Stimulated activated naive B cell treated with anti-CD40 and anti-IgM and Interleukin-4, amounts not matched to agents 10 μg/mL and 1 μg/mL and 100 μg/mL, for 72 hours (primary cell): ENCODE measurements around the gene ERC2.
A peak's percentile ranks its signal among the peaks of the same experiment; 100 is the strongest.

Experiments used
- ATAC-seq, 2 donors: fragments of 150-1000 bp; cut with Tn5 transposase; replicated peaks; 2 replicates each; pipeline ENCODE4 v1.10.0; 2021; ENCODE audit warnings: moderate library complexity in 1 of 2
- DNase-seq: peaks from one replicate; pipeline ENCODE4 v3.0.0; 2021
- H3K27ac Mint-ChIP-seq: one replicate; pipeline ENCODE4 v1.8.0; 2022; ENCODE audit warnings: mild to moderate bottlenecking, mixed read lengths
- H3K27me3 Mint-ChIP-seq, 2 donors: one replicate each; pipeline ENCODE4 v1.8.0; 2022; ENCODE audit warnings: mixed read lengths in 2 of 2
- H3K36me3 Mint-ChIP-seq, 2 donors: one replicate each; pipeline ENCODE4 v1.8.0; 2022; ENCODE audit warnings: mixed read lengths in 2 of 2, mild to moderate bottlenecking in 1 of 2
- H3K4me1 Mint-ChIP-seq, 2 donors: one replicate each; pipeline ENCODE4 v1.8.0; 2022; ENCODE audit warnings: mixed read lengths in 2 of 2, mild to moderate bottlenecking in 1 of 2
- H3K4me3 Mint-ChIP-seq, 2 donors: one replicate each; pipeline ENCODE4 v1.8.0; 2022; ENCODE audit warnings: mild to moderate bottlenecking in 2 of 2, mixed read lengths in 2 of 2, moderate library complexity in 1 of 2
- H3K9me3 Mint-ChIP-seq, 2 donors: one replicate each; pipeline ENCODE4 v1.8.0; 2022; ENCODE audit warnings: mixed read lengths in 2 of 2, mild to moderate bottlenecking in 1 of 2

The ERC2 gene

GRCh38 chr3:55494976-55495375 is 973.3 kb downstream of the ERC2 start:
- H3K36me3 Mint-ChIP-seq, result no peaks in the 10 kb centered on the region

GRCh38 chr3:55492976-55493375 is 975.3 kb downstream of the ERC2 start:
- ATAC-seq (no peak), DNase-seq (no peak)
- peaks cover 3 to 7% of the 10 kb centered on the region in 2 donors for H3K36me3 Mint-ChIP-seq
- H3K4me3 Mint-ChIP-seq, result no peak overlapping the region
- peaks cover 0 to 4% of the 10 kb centered on the region in 2 donors for H3K9me3 Mint-ChIP-seq
- peaks cover 32 to 56% of the 10 kb centered on the region in 2 donors for H3K27me3 Mint-ChIP-seq
- peaks cover 9 to 13% of the 10 kb centered on the region in 2 donors for H3K4me1 Mint-ChIP-seq
- no peak overlapping the region for H3K27ac Mint-ChIP-seq

More at GRCh38 chr3:55494976-55495375, 973.3 kb downstream of the ERC2 start:
- Mint-ChIP-seq H3K27ac (no peak overlapping the region), H3K9me3 (no peaks in the 10 kb centered on the region), H3K4me1 (no peaks in the 10 kb centered on the region), H3K27me3 (peaks cover 14 to 37% of the 10 kb centered on the region in 2 donors), H3K4me3 (no peak overlapping the region)
- ATAC-seq, result no peak
- DNase-seq, result no peak

GRCh38 chr3:55491296-55491816 is 976.9 kb downstream of the ERC2 start:
- Mint-ChIP-seq H3K36me3 (peaks cover 3 to 7% of the 10 kb centered on the region in 2 donors), H3K27ac (no peak overlapping the region), H3K9me3 (peaks cover 0 to 4% of the 10 kb centered on the region in 2 donors), H3K4me3 (no peak overlapping the region), H3K27me3 (peaks cover 45 to 67% of the 10 kb centered on the region in 2 donors), H3K4me1 (peaks cover 20 to 29% of the 10 kb centered on the region in 2 donors)
- ATAC-seq (no peak), DNase-seq (no peak)

- H3K4me3 Mint-ChIP-seq, result no peak overlapping the region
- H3K4me1 Mint-ChIP-seq, result peaks cover 24 to 34% of the 10 kb centered on the region in 2 donors
- peaks cover 0 to 4% of the 10 kb centered on the region in 2 donors for H3K9me3 Mint-ChIP-seq
- no peak for ATAC-seq
- H3K36me3 Mint-ChIP-seq, result peaks cover 3 to 7% of the 10 kb centered on the region in 2 donors
- no peak overlapping the region for H3K27ac Mint-ChIP-seq
- peaks cover 49 to 73% of the 10 kb centered on the region in 2 donors for H3K27me3 Mint-ChIP-seq
- no peak for DNase-seq
Observed at GRCh38 chr3:55490276-55490913, 977.9 kb downstream of the ERC2 start.

- peak overlapping the region in 1 of 2 donors; percentile 34 for H3K4me3 Mint-ChIP-seq
- H3K27ac Mint-ChIP-seq, result peak overlapping the region; percentile 68
- peaks cover 0 to 4% of the 10 kb centered on the region in 2 donors for H3K9me3 Mint-ChIP-seq
- H3K4me1 Mint-ChIP-seq, result peaks cover 25 to 39% of the 10 kb centered on the region in 2 donors
- peaks cover 53 to 79% of the 10 kb centered on the region in 2 donors for H3K27me3 Mint-ChIP-seq
- H3K36me3 Mint-ChIP-seq, result peaks cover 3 to 7% of the 10 kb centered on the region in 2 donors
- ATAC-seq (no peak), DNase-seq (no peak)
Observed at GRCh38 chr3:55489798-55490132, 978.5 kb downstream of the ERC2 start.

GRCh38 chr3:55488398-55489055 is 979.7 kb downstream of the ERC2 start:
- Mint-ChIP-seq H3K27ac (peak overlapping the region; percentile 27), H3K4me1 (peaks cover 30 to 48% of the 10 kb centered on the region in 2 donors), H3K27me3 (peaks cover 65 to 92% of the 10 kb centered on the region in 2 donors), H3K4me3 (peak overlapping the region; percentile 54 to 79), H3K9me3 (peaks cover 0 to 4% of the 10 kb centered on the region in 2 donors), H3K36me3 (peaks cover 3 to 7% of the 10 kb centered on the region in 2 donors)
- no peak for DNase-seq
- no peak for ATAC-seq

GRCh38 chr3:55487381-55488241 is 980.7 kb downstream of the ERC2 start:
- Mint-ChIP-seq H3K27ac (peak overlapping the region; percentile 69), H3K27me3 (peaks cover 70 to 94% of the 10 kb centered on the region in 2 donors), H3K9me3 (peaks cover 0 to 4% of the 10 kb centered on the region in 2 donors), H3K4me3 (peak overlapping the region; percentile 79), H3K4me1 (peaks cover 35 to 48% of the 10 kb centered on the region in 2 donors), H3K36me3 (peaks cover 3 to 7% of the 10 kb centered on the region in 2 donors)
- DNase-seq (no peak), ATAC-seq (no peak)

GRCh38 chr3:55486857-55487380 is 981.3 kb downstream of the ERC2 start, which contains the start of gene WNT5A:
Gene WNT5A, minus strand, starts transcription at chr3:55487306. Its CDS starts 321 bp downstream, at chr3:55486985.
- H3K9me3 Mint-ChIP-seq, result peaks cover 0 to 4% of the 10 kb centered on the region in 2 donors
- no peak for DNase-seq
- peaks cover 35 to 48% of the 10 kb centered on the region in 2 donors for H3K4me1 Mint-ChIP-seq

GRCh38 chr3:55486101-55486856 is 982.0 kb downstream of the ERC2 start:
- Mint-ChIP-seq H3K36me3 (peaks cover 3 to 7% of the 10 kb centered on the region in 2 donors), H3K4me3 (peak overlapping the region; percentile 59 to 68), H3K4me1 (peaks cover 35 to 48% of the 10 kb centered on the region in 2 donors), H3K27me3 (peaks cover 79 to 94% of the 10 kb centered on the region in 2 donors), H3K9me3 (peaks cover 0 to 4% of the 10 kb centered on the region in 2 donors), H3K27ac (peak overlapping the region; percentile 86)
- ATAC-seq (no peak), DNase-seq (no peak)

More at GRCh38 chr3:55486857-55487380, 981.3 kb downstream of the ERC2 start, which contains the start of gene WNT5A:
- Mint-ChIP-seq H3K27me3 (peaks cover 73 to 94% of the 10 kb centered on the region in 2 donors), H3K4me3 (peak within 1 kb of the TSS; percentile 79), H3K27ac (peak within 1 kb of the TSS; percentile 86), H3K36me3 (peaks cover 3 to 7% of the 10 kb centered on the region in 2 donors)
- ATAC-seq, result no peak

GRCh38 chr3:55484801-55485791 is 983.2 kb downstream of the ERC2 start:
- ATAC-seq (peak; percentile 53 to 65), DNase-seq (no peak)
- H3K4me1 Mint-ChIP-seq, result peaks cover 35 to 48% of the 10 kb centered on the region in 2 donors
- H3K36me3 Mint-ChIP-seq, result peaks cover 3 to 7% of the 10 kb centered on the region in 2 donors
- H3K27ac Mint-ChIP-seq, result peak overlapping the region; percentile 70
- H3K27me3 Mint-ChIP-seq, result peaks cover 84 to 98% of the 10 kb centered on the region in 2 donors
- peak overlapping the region in 1 of 2 donors; percentile 60 for H3K4me3 Mint-ChIP-seq
- H3K9me3 Mint-ChIP-seq, result peaks cover 0 to 4% of the 10 kb centered on the region in 2 donors

- ATAC-seq, result no peak
- no peak for DNase-seq
- Mint-ChIP-seq H3K36me3 (peaks cover 0 to 1% of the 10 kb centered on the region in 2 donors), H3K4me3 (no peak overlapping the region), H3K9me3 (no peaks in the 10 kb centered on the region), H3K27ac (no peak overlapping the region), H3K27me3 (peaks cover 82 to 97% of the 10 kb centered on the region in 2 donors), H3K4me1 (peaks cover 31 to 43% of the 10 kb centered on the region in 2 donors)
Observed at GRCh38 chr3:55484191-55484689, 984.0 kb downstream of the ERC2 start.
